Prostate gland (tissue), 1 donor: ENCODE measurements around the gene ACOX3.

Experiments
- POLR2A ChIP-seq: fragments of 450-650 bp; IDR thresholded peaks from one replicate; pipeline ENCODE4 v1.6.1; 2016; ENCODE audit warnings: antibody characterized with exemption, mild to moderate bottlenecking
- POLR2AphosphoS5 ChIP-seq: sonication (generic); formaldehyde crosslinking; IDR thresholded peaks from one replicate; pipeline ENCODE4 v1.6.1; 2017; ENCODE audit warnings: antibody characterized with exemption

- TF ChIP-seq POLR2AphosphoS5 = no peak
- no peak for TF ChIP-seq POLR2A
Observed at GRCh38 chr4:8371596-8371995, 68.9 kb downstream of the ACOX3 start.
